ENCODE measurements around the gene RFTN1. TPM values are rescaled to one million over a fixed set of nuclear protein-coding genes. Genes with fewer than 3 reads are reported as not detected.

RFTN1 gene
- total RNA-seq, 1 experiment from 2014 or later = 9.7 TPM

- in situ Hi-C loops (cut with HindIII; ENCODE audit: low pct_unique_long_range_greater_than_20kb, low sequenced_read_pairs) = no loop called here
- peak; percentile 10 for DNase-seq (ENCODE audit: low read depth)
These were observed 134.6 kb downstream of the RFTN1 start for GRCh38 chr3:16378920-16379319.

- no peak for DNase-seq (ENCODE audit: low read depth)
- in situ Hi-C loops (cut with HindIII; ENCODE audit: low pct_unique_long_range_greater_than_20kb, low sequenced_read_pairs) = no loop called here
These were observed 135.1 kb downstream of the RFTN1 start for GRCh38 chr3:16378415-16378814.

- no peak for DNase-seq (ENCODE audit: low read depth)
- in situ Hi-C loops (cut with HindIII; ENCODE audit: low pct_unique_long_range_greater_than_20kb, low sequenced_read_pairs) = no loop called here
These were observed 135.6 kb downstream of the RFTN1 start for GRCh38 chr3:16377847-16378302.

- DNase-seq (ENCODE audit: low read depth) = no peak
- in situ Hi-C loops (cut with HindIII; ENCODE audit: low pct_unique_long_range_greater_than_20kb, low sequenced_read_pairs) = no loop called here
These were observed 136.3 kb downstream of the RFTN1 start for GRCh38 chr3:16377196-16377595.

GRCh38 chr3:16375891-16376290, 137.6 kb downstream of the RFTN1 start:
- no peak for DNase-seq (ENCODE audit: low read depth)
- in situ Hi-C loops (cut with HindIII; ENCODE audit: low pct_unique_long_range_greater_than_20kb, low sequenced_read_pairs) = no loop called here

GRCh38 chr3:16374935-16375245, 138.6 kb downstream of the RFTN1 start:
- DNase-seq (ENCODE audit: low read depth) = no peak
- in situ Hi-C loops (cut with HindIII; ENCODE audit: low pct_unique_long_range_greater_than_20kb, low sequenced_read_pairs) = no loop called here

GRCh38 chr3:16374047-16374934, 139.2 kb downstream of the RFTN1 start:
- in situ Hi-C loops (cut with HindIII; ENCODE audit: low pct_unique_long_range_greater_than_20kb, low sequenced_read_pairs) = no loop called here
- DNase-seq (ENCODE audit: low read depth) = no peak

- DNase-seq (ENCODE audit: low read depth) = no peak
- in situ Hi-C loops (cut with HindIII; ENCODE audit: low pct_unique_long_range_greater_than_20kb, low sequenced_read_pairs) = no loop called here
These were observed 140.1 kb downstream of the RFTN1 start for GRCh38 chr3:16373341-16373946.

- in situ Hi-C loops (cut with HindIII; ENCODE audit: low pct_unique_long_range_greater_than_20kb, low sequenced_read_pairs) = no loop called here
- no peak for DNase-seq (ENCODE audit: low read depth)
These were observed 140.9 kb downstream of the RFTN1 start for GRCh38 chr3:16372362-16373292.

- no peak for DNase-seq (ENCODE audit: low read depth)
- in situ Hi-C loops (cut with HindIII; ENCODE audit: low pct_unique_long_range_greater_than_20kb, low sequenced_read_pairs) = no loop called here
These were observed 142.4 kb downstream of the RFTN1 start for GRCh38 chr3:16370872-16371740.

GRCh38 chr3:16370503-16370871, 143.0 kb downstream of the RFTN1 start:
- in situ Hi-C loops (cut with HindIII; ENCODE audit: low pct_unique_long_range_greater_than_20kb, low sequenced_read_pairs) = no loop called here
- no peak for DNase-seq (ENCODE audit: low read depth)

- no peak for DNase-seq (ENCODE audit: low read depth)
- in situ Hi-C loops (cut with HindIII; ENCODE audit: low pct_unique_long_range_greater_than_20kb, low sequenced_read_pairs) = no loop called here
These were observed 143.6 kb downstream of the RFTN1 start for GRCh38 chr3:16369885-16370284.

- no peak for DNase-seq (ENCODE audit: low read depth)
- in situ Hi-C loops (cut with HindIII; ENCODE audit: low pct_unique_long_range_greater_than_20kb, low sequenced_read_pairs) = no loop called here
These were observed 144.2 kb downstream of the RFTN1 start for GRCh38 chr3:16369276-16369675.

- no peak for DNase-seq (ENCODE audit: low read depth)
- in situ Hi-C loops (cut with HindIII; ENCODE audit: low pct_unique_long_range_greater_than_20kb, low sequenced_read_pairs) = no loop called here
These were observed 146.9 kb downstream of the RFTN1 start for GRCh38 chr3:16366581-16366980.

GRCh38 chr3:16365491-16366128, 147.9 kb downstream of the RFTN1 start:
- in situ Hi-C loops (cut with HindIII; ENCODE audit: low pct_unique_long_range_greater_than_20kb, low sequenced_read_pairs) = no loop called here
- DNase-seq (ENCODE audit: low read depth) = no peak

- no peak for DNase-seq (ENCODE audit: low read depth)
- in situ Hi-C loops (cut with HindIII; ENCODE audit: low pct_unique_long_range_greater_than_20kb, low sequenced_read_pairs) = no loop called here
These were observed 148.5 kb downstream of the RFTN1 start for GRCh38 chr3:16364963-16365362.

GRCh38 chr3:16364323-16364722, 149.2 kb downstream of the RFTN1 start:
- DNase-seq (ENCODE audit: low read depth) = no peak
- in situ Hi-C loops (cut with HindIII; ENCODE audit: low pct_unique_long_range_greater_than_20kb, low sequenced_read_pairs) = no loop called here

- DNase-seq (ENCODE audit: low read depth) = no peak
- in situ Hi-C loops (cut with HindIII; ENCODE audit: low pct_unique_long_range_greater_than_20kb, low sequenced_read_pairs) = no loop called here
These were observed 149.9 kb downstream of the RFTN1 start for GRCh38 chr3:16363636-16364035.

Data from Caki2 (cell line).